HG03442 (cell line): ENCODE data around the gene OR51D1.

Experiments used
- ATAC-seq: cut with Tn5 transposase; IDR thresholded peaks from one replicate; pipeline ENCODE4 v1.9.1; 2021; ENCODE audit warnings: mild to moderate bottlenecking, moderate library complexity; ENCODE audit not compliant: unreplicated experiment

OR51D1 gene

DNA sequence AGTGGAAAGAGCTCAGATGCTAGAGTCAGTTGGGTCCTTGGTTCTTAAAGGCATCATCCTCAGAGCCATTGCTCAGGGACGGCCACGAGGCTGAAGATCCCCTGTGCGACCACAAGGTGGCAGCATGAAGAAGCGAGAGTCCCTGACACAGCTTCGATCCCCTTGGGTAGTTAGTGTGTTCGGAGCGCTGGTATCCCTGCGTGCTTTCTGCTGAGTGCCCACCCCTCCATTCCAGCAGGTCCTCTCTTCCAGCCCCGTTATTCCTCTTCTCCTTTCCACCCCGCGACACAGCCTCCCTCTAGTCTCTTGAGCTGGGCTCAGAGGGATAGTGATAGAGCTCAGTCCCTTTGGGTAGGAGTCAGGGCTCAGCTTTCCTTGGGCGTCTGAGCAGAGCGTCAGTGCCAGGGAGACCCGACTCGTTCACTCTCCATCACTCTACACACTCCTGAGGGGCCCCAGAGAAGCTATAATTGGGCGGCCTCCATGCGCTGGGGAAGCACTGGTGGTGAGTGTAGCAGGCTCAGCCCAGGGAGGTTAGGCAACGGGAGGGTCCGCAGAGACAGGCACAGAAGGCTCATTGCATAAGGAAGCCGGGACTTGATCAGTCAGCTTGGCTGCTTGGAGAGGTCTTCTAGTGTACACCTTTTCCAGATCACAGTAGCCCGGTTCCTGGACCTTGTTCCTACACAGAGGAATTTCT lies at the start of gene OR51D1:
Gene OR51D1 (plus strand): TSS at position 516 of the 700 bp plus-strand sequence. CDS start 2,314 bp downstream, outside the sequence.
- ATAC-seq = peak; percentile 97

DNA sequence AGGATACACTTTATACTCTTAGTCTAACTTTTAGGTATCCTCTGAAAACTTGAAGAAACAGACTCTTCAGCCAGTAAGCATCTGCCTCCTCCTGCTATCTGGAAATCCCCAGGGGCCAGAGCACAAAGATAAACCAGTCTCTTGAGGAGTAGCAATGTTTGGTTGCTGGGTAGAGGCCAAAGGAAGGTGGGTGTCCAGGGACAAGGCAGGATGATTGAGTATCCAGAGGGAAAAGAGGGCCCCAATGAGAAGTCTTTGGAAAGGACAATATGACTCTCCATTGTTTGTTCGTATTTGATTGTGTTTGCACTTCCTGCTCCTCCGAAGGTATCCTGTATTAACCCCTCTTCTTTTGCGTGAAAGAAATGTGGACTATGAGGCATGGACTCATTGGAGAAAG lies 48.3 kb upstream of the OR51D1 start:
- ATAC-seq = no peak

GRCh38 chr11:4593739-4594138 lies 43.5 kb upstream of the OR51D1 start, which contains the start of gene OR52I1:
Gene OR52I1 (plus strand): TSS chr11:4594039. CDS start chr11:4594039, 0 bp downstream.
- no peak for ATAC-seq

- ATAC-seq = no peak
Measured at GRCh38 chr11:4605057-4605456, 32.2 kb upstream of the OR51D1 start.

DNA sequence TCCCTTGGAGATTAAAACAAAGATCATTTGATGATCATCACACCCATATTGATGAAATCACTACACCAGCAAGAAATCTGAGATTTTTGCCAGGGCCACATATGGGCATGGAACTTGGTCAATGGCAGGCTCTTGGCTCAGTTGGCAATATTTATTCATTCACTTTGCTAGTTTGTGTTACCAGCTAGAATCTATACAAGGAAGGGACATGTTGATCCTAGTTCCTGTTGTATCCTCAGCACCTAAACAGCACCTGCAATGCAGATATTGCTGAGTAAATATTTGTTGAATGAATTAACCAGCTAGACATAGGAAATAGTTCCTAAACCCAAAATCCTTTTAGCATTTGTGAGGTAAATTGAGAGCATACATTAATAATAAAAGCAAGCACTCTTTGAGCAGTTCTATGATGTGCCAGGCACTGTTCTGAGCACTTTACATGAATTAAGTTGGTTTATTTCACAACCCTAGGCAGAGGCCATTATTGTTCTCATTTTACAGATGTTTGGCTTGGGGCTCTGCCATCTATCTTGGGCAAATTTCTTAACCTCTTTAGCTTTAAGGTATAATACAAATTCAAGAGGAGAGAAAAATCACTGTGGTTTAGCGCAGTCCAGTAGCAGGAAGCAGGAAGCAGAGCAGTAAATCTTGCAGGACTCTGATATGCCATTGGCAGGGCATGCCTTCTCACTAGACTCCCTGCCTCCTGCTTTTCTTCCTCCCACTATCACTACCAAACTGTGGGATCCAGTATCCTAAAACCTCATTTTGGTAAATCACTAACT lies 30.9 kb upstream of the OR51D1 start:
- ATAC-seq = no peak

DNA sequence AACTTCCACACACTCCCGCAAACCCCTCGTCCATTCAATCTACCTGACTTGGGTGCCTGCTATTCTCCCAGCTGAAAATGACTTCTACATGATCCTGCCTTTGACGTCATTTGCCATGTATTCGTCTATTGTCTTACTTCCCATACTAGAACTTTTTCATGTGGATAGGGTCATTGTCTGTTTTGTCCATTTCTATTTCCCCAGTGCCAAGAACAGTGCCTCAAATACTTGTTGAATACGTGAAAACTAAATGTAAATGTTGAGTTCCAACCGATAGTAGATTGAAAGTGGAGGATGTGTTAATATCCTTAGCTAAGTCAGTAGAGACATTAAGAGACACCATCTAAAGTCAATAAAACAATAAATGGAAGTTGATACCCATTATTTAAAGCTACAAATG lies 30.2 kb upstream of the OR51D1 start:
- ATAC-seq = no peak

GRCh38 chr11:4607781-4608666 lies 29.3 kb upstream of the OR51D1 start, which contains the start of gene TRIM68:
Gene TRIM68 (minus strand): TSS chr11:4608231. CDS start chr11:4605504, 2,727 bp downstream.
- peak; percentile 100 for ATAC-seq

GRCh38 chr11:4610258-4610935 lies 26.9 kb upstream of the OR51D1 start:
- ATAC-seq = no peak

DNA sequence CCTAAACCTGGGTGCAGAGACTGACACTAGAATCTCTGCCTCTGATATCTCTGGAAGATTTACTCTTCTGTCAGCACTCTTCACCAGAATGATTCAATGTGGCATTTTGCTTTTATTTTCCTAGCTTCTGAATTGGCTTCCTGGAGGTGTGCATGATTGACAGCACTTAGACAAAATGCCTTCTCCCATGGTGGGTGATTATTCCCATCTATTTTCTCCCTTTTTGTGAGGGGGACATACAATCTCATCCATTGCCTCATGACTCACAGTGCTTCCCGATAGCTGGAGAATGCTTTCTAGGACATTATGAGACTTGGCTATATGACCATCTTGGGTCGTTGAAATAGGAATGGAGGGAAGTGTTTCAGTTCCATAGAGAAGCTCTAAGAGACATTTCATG lies 25.3 kb upstream of the OR51D1 start:
- no peak for ATAC-seq

DNA sequence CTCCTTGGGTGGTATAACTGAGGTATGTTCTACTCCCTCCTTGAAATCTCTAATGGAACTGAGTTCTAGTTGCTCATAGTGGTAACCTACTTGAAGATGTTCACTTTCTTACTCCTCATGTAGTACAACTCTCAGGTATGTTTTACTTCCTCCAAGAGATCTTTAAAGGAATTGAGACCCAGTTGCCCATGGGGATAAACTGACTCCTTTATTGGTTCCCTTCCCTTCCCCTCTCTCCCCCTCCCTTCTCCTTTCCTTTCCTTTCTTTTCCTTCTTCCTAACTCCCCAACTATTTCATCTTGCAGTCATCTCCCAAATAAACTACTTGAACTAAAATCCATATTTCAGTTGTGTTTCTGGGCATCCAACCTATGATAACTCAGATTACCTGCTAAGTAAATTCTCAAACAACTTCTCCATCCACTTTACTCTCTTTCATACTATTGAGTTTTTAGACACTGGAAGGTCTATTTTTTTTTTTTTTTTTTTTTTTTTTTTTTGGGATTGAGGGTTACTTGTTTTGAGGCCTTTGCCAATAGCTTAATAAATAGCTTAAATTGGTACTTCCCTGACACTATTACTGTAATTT lies 21.3 kb upstream of the OR51D1 start:
- ATAC-seq = no peak

GRCh38 chr11:4619514-4619913 lies 17.8 kb upstream of the OR51D1 start:
- ATAC-seq = no peak

- no peak for ATAC-seq
Measured at GRCh38 chr11:4626207-4627099, 10.8 kb upstream of the OR51D1 start.

- no peak for ATAC-seq
Measured at GRCh38 chr11:4636136-4636535, 1.1 kb upstream of the OR51D1 start.

- no peak for ATAC-seq
Measured at GRCh38 chr11:4637662-4638047, 378 bp downstream of the OR51D1 start.

- no peak for ATAC-seq
Measured at GRCh38 chr11:4639931-4640330, 2.7 kb downstream of the OR51D1 start.

- ATAC-seq = no peak
Measured at GRCh38 chr11:4641501-4641900, 4.2 kb downstream of the OR51D1 start.

DNA sequence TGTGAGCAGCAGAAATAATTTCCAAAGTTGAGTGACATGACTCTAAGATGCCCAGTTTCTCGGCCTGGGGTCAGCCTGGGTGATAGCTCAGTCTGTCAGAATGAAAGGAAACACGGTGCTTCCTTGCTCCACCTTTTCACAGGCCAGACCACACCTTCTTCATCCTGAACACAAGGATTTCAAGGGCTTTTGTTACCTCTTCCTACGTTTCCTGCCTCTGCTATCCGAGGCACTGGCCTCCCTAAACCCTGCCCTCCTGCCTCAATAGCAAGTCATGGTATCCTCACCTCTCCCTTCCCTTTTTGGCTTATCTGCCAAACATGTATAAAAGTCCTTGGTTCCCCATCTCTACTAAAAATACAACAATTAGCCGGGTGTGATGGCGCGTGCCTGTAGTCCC lies 4.8 kb downstream of the OR51D1 start:
- no peak for ATAC-seq

- ATAC-seq = no peak
Measured at GRCh38 chr11:4643076-4643475, 5.8 kb downstream of the OR51D1 start.

- ATAC-seq = no peak
Measured at GRCh38 chr11:4643682-4644081, 6.4 kb downstream of the OR51D1 start, which contains the start of gene OR51E1. Gene OR51E1 (plus strand): TSS chr11:4643982. CDS start chr11:4652527, 8,545 bp downstream.
